Type B pancreatic cell (in vitro differentiated cells): ENCODE results near the gene SNCAIP. TPM values are rescaled to one million over a fixed set of nuclear protein-coding genes. Genes with fewer than 3 reads are reported as not detected.

Experiments
- DNase-seq: peaks from one replicate; pipeline ENCODE4 v3.0.0; 2021; ENCODE audit warnings: mixed read lengths; ENCODE audit not compliant: unreplicated experiment; ENCODE audit errors: extremely low spot score
- H3K27ac Mint-ChIP-seq: 2 replicates; pipeline ENCODE4 v1.8.0; 2021; ENCODE audit warnings: mild to moderate bottlenecking, mixed read lengths
- H3K27me3 Mint-ChIP-seq: 2 replicates; pipeline ENCODE4 v1.8.0; 2021; ENCODE audit warnings: mixed read lengths
- H3K36me3 Mint-ChIP-seq: 2 replicates; pipeline ENCODE4 v1.8.0; 2021; ENCODE audit warnings: mixed read lengths
- H3K4me1 Mint-ChIP-seq: one replicate; pipeline ENCODE4 v1.8.0; 2021; ENCODE audit warnings: mixed read lengths; ENCODE audit not compliant: unreplicated experiment
- H3K4me3 Mint-ChIP-seq: 2 replicates; pipeline ENCODE4 v1.8.0; 2021; ENCODE audit warnings: mild to moderate bottlenecking, mixed read lengths
- H3K9me3 Mint-ChIP-seq: 2 replicates; pipeline ENCODE4 v1.8.0; 2021; ENCODE audit warnings: mixed read lengths
- CTCF ChIP-seq: fragments of 200-600 bp; sonication (generic); conservative IDR thresholded peaks from 2 replicates; pipeline ENCODE4 v1.5.0; 2021; ENCODE audit warnings: antibody characterized with exemption, mild to moderate bottlenecking
- total RNA-seq: library from RNA; stranded (reverse); gene quantifications from 2 replicates; pipeline ENCODE4 v1.2.1, GENCODE V29; 2021; ENCODE audit warnings: low replicate concordance

SNCAIP gene
- total RNA-seq, 1 donor from 2014 or later = 31.6 TPM

GRCh38 chr5:122508623-122509022, 196.6 kb downstream of the SNCAIP start:
- H3K36me3 Mint-ChIP-seq = no peaks in the 10 kb centered on the region
- H3K4me1 Mint-ChIP-seq = no peaks in the 10 kb centered on the region
- no peaks in the 10 kb centered on the region for H3K27me3 Mint-ChIP-seq
- no peak overlapping the region for H3K27ac Mint-ChIP-seq
- TF ChIP-seq CTCF = no peak
- no peak for DNase-seq
- no peak overlapping the region for H3K4me3 Mint-ChIP-seq
- H3K9me3 Mint-ChIP-seq = no peaks in the 10 kb centered on the region

Other genes with a start within 250 kb of the SNCAIP start
- gene LOX, start 234.0 kb upstream of the SNCAIP start, total RNA-seq = 0.90 and 6.6 TPM in 2 replicates
- 0.24 and 1.9 TPM in 2 replicates for gene ZNF474, start 182.7 kb upstream of the SNCAIP start, total RNA-seq